ENCODE data around the gene TBC1D22A. TPM values are rescaled to one million over a fixed set of nuclear protein-coding genes. Genes with fewer than 3 reads are reported as not detected.

Gene TBC1D22A
- total RNA-seq, 4 donors from 2014 or later, result 9.2 to 45.3 (median 22.8) TPM

DNA sequence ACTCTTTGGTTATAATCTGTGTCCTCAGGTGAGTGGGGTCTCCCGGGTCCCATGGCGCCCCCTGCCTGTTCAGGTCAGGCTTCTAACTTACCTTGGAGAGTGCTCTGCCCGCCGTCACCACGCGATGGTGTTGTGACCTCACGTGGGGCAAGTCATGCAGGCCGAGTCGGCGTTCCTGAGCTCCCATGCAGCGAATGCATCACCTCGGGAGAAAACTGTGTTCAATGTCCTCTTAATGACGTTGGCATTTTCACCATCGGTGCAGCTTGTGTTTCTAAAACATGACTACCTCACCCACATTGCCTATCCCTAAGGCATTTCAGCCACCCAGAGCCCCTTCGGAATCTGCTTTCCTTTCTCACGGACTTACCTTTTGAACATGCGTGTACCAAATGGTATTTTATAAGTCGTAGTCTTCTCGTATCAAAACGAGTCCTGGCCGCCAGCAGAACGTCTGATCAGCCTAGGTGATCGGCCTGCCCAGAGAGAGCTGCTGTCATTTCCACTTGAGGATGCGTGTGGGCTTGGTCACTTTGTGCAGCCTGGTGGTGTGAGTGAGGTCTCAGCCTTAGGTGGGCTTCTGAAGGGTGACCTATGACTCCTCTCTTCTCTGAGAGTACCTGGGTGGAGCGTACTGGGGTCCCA, 64.8 kb downstream of the TBC1D22A start:
- H3K27me3 ChIP-seq, result no peaks in the 10 kb centered on the region
- TF ChIP-seq, protein P1, sequence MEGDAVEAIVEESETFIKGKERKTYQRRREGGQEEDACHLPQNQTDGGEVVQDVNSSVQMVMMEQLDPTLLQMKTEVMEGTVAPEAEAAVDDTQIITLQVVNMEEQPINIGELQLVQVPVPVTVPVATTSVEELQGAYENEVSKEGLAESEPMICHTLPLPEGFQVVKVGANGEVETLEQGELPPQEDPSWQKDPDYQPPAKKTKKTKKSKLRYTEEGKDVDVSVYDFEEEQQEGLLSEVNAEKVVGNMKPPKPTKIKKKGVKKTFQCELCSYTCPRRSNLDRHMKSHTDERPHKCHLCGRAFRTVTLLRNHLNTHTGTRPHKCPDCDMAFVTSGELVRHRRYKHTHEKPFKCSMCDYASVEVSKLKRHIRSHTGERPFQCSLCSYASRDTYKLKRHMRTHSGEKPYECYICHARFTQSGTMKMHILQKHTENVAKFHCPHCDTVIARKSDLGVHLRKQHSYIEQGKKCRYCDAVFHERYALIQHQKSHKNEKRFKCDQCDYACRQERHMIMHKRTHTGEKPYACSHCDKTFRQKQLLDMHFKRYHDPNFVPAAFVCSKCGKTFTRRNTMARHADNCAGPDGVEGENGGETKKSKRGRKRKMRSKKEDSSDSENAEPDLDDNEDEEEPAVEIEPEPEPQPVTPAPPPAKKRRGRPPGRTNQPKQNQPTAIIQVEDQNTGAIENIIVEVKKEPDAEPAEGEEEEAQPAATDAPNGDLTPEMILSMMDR (IDR thresholded peaks at IDR 0.05), result no peak
- TF ChIP-seq POLR2A (IDR thresholded peaks at IDR 0.05), result no peak
- no peak for DNase-seq
- no peaks in the 10 kb centered on the region for H3K9me3 ChIP-seq
- H3K36me3 ChIP-seq, result no peaks in the 10 kb centered on the region
- no peak overlapping the region for H3K27ac ChIP-seq
- H3K4me3 ChIP-seq, result no peak overlapping the region
- H3K4me1 ChIP-seq, result peaks cover 12 to 16% of the 10 kb centered on the region in 2 donors
- intact Hi-C loops (cut with DNase I; ENCODE audit: low total_unique reads), result no loop called here

DNA sequence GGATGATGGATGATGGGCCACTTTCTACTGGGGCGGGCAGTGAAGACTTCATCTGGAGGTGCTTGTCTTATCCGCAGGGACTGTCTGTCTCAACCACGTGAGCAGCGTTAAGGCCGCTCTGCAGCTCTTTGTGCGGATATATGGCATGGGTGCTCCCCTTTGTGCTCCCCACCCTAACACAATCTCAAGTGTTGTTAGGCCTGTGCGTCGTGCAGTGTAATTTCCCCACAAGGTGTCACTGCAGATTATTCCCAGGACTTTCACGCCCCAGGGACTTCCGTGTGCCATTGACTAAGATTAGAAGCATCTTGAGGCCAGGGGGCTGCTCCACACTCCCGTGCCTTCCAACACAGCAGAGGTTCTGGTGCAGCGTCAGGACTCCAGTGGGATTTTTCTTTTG, 65.3 kb downstream of the TBC1D22A start:
- Histone ChIP-seq H3K4me3 (no peak overlapping the region), H3K27me3 (no peaks in the 10 kb centered on the region), H3K27ac (no peak overlapping the region), H3K4me1 (peaks cover 12 to 16% of the 10 kb centered on the region in 2 donors), H3K36me3 (no peaks in the 10 kb centered on the region), H3K9me3 (no peaks in the 10 kb centered on the region)
- no peak for DNase-seq
- TF ChIP-seq, protein P1 (IDR thresholded peaks at IDR 0.05), result no peak
- no peak for TF ChIP-seq POLR2A (IDR thresholded peaks at IDR 0.05)
- intact Hi-C loops (cut with DNase I; ENCODE audit: low total_unique reads), result no loop called here

DNA sequence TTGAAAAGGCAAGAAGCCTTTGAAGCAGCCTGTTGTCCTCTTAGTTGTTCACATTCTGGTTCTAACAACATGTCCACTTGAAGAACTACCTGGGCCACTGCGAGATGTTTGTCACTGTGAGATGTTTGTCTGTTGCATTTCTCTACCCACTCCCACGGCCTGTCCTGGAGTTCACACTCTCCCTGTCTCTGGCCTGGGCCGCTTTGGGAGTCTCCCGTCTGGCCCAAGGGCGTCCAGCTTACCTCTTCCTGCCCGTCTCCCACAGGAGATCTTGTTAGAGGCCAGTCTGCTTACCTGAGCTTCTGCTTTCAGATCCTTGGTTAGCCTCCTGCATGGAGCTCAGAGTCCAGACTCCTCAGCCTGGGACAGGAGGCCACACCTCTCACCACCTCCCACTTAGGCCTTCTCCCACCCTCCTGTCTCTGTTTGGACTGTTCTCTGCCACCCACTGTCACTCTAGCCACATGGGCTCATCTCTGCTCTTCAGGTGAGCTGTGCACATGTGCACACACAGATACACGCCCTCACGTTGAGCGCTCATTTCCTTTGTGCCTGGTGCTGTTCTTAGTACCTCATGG, 66.0 kb downstream of the TBC1D22A start:
- no peak for DNase-seq
- Histone ChIP-seq H3K4me1 (peaks cover 12 to 16% of the 10 kb centered on the region in 2 donors), H3K4me3 (no peak overlapping the region), H3K36me3 (no peaks in the 10 kb centered on the region), H3K9me3 (no peaks in the 10 kb centered on the region), H3K27ac (peak overlapping the region in 1 of 2 donors; percentile 42), H3K27me3 (no peaks in the 10 kb centered on the region)
- intact Hi-C loops (cut with DNase I; ENCODE audit: low total_unique reads), result no loop called here
- TF ChIP-seq POLR2A (IDR thresholded peaks at IDR 0.05), result no peak
- TF ChIP-seq, protein P1 (IDR thresholded peaks at IDR 0.05), result no peak

DNA sequence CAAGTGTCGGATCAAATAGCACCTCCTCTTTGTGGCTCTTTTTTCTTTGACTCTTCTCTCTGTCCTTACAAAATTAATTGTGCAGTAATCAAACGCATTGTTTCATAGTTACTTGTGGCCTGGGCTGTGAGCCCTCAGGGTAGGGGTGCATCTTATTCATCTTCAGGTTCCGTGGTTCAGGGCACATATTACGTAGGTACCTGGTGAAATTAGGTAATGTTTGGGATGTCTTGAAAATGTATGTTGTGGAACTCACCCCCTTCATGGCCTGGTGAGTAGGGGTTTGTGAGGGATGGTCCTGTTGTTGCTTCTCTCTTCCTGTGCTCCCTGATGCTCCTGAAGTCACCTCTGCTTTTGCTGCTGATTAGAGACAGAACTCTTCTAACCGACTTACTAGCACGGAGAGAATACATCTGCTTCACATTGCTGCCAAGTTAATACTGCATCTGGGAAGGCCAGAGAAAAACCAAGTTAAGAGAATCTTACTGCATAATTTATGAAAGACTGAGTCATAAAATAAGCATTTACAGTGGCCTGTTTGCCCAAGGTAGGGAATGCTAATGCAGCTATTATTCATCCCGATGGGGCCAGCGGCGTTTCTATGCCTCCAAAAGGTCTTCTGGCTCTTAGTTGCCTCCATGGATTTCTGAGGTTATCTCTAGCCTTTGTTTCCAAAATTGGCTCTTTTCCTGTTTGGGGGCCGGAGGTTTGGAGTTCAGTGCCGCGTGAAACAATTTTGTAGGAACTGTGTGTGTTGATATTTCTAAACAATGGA, 66.9 kb downstream of the TBC1D22A start:
- H3K4me1 ChIP-seq, result peaks cover 12 to 16% of the 10 kb centered on the region in 2 donors
- no peaks in the 10 kb centered on the region for H3K27me3 ChIP-seq
- peak overlapping the region in 1 of 2 donors; percentile 42 for H3K27ac ChIP-seq
- H3K36me3 ChIP-seq, result no peaks in the 10 kb centered on the region
- TF ChIP-seq, protein P1 (IDR thresholded peaks at IDR 0.05), result no peak
- TF ChIP-seq POLR2A (IDR thresholded peaks at IDR 0.05), result no peak
- no peak overlapping the region for H3K4me3 ChIP-seq
- intact Hi-C loops (cut with DNase I; ENCODE audit: low total_unique reads), result no loop called here
- DNase-seq, result no peak
- no peaks in the 10 kb centered on the region for H3K9me3 ChIP-seq
